Hepatocyte (in vitro differentiated cells): ENCODE measurements around the gene IRS2.

ENCODE experiments used
- EZH2 ChIP-seq: fragments of 200-600 bp; sonication (generic); IDR thresholded peaks from 2 replicates; pipeline ENCODE4 v1.6.1; 2016; ENCODE audit warnings: antibody characterized with exemption, mild to moderate bottlenecking, borderline replicate concordance
- EZH2phosphoT487 ChIP-seq: fragments of 200-600 bp; sonication (generic); IDR thresholded peaks from one replicate; pipeline ENCODE4 v1.6.1; 2018; ENCODE audit warnings: antibody characterized with exemption, mild to moderate bottlenecking, low read depth, moderate library complexity; ENCODE audit not compliant: unreplicated experiment, severe bottlenecking
- TF ChIP-seq, protein P1 (sequence below): fragments of 200-600 bp; sonication (generic); IDR thresholded peaks from 2 replicates; pipeline ENCODE4 v1.5.1; 2016; ENCODE audit warnings: antibody characterized with exemption, mild to moderate bottlenecking; ENCODE audit not compliant: poor library complexity

DNA sequence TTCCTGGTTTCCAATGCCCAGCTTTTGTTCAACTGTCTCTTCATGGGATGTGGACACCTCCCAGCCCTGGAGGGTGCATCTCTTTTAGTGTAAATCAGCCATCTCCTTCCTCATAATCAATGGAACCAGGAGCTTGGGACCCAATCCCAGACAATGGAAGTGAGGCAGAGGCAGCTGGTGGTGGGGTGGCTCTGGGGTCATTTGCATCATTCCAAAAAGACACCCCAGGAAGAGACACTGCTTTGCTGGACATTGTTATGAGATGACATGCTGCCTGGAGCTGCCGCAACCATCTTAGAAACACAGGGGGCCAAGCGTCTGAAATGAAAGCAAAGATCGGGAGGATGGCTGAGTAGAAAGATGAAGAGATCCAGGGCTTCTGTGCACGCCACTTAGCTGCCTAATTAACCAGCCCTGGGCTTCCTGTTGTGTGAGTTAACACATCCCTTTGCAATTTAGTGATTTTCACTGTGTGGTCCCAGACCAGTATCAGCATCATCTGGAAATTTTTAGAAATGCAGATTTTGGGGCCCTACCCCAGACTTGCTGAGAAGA lies 36.1 kb downstream of the IRS2 start:
- TF ChIP-seq EZH2phosphoT487 (no peak), EZH2 (no peak)
- TF ChIP-seq, protein P1, sequence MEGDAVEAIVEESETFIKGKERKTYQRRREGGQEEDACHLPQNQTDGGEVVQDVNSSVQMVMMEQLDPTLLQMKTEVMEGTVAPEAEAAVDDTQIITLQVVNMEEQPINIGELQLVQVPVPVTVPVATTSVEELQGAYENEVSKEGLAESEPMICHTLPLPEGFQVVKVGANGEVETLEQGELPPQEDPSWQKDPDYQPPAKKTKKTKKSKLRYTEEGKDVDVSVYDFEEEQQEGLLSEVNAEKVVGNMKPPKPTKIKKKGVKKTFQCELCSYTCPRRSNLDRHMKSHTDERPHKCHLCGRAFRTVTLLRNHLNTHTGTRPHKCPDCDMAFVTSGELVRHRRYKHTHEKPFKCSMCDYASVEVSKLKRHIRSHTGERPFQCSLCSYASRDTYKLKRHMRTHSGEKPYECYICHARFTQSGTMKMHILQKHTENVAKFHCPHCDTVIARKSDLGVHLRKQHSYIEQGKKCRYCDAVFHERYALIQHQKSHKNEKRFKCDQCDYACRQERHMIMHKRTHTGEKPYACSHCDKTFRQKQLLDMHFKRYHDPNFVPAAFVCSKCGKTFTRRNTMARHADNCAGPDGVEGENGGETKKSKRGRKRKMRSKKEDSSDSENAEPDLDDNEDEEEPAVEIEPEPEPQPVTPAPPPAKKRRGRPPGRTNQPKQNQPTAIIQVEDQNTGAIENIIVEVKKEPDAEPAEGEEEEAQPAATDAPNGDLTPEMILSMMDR, result no peak
